Loucy (cell line): ENCODE results near the gene PPP1R14B.

Source experiments
- CTCF ChIP-seq: fragments of 200-600 bp; sonication (generic); conservative IDR thresholded peaks from 2 replicates; pipeline ENCODE4 v1.5.1; 2014; ENCODE audit warnings: mild to moderate bottlenecking, antibody characterized with exemption, low read length
- EZH2phosphoT487 ChIP-seq: fragments of 200-600 bp; IDR thresholded peaks from 2 replicates; pipeline ENCODE4 v1.6.1; 2018; ENCODE audit warnings: antibody characterized with exemption, mild to moderate bottlenecking, moderate library complexity, borderline replicate concordance

GRCh38 chr11:64245797-64246620 lies 734 bp downstream of the PPP1R14B start:
- no peak for TF ChIP-seq CTCF
- no peak for TF ChIP-seq EZH2phosphoT487
